GM18499 (cell line): ENCODE measurements around the gene CAB39L.

Experiments used
- ATAC-seq: cut with Tn5 transposase; IDR thresholded peaks from one replicate; pipeline ENCODE4 v1.9.1; 2021; ENCODE audit warnings: moderate number of reproducible peaks; ENCODE audit not compliant: insufficient read depth, unreplicated experiment

The CAB39L gene

GRCh38 chr13:49443704-49444523 is at the start of gene CAB39L, which contains the start of gene SETDB2:
CAB39L (minus strand) TSS chr13:49444064; CDS start chr13:49382910, 61,154 bp downstream.
SETDB2 (plus strand) TSS chr13:49444274; CDS start chr13:49451894, 7,620 bp downstream.
- peak; percentile 91 for ATAC-seq

- no peak for ATAC-seq
Measured at GRCh38 chr13:49488563-49488962, 44.7 kb upstream of the CAB39L start.

- ATAC-seq = no peak
Measured at GRCh38 chr13:49481788-49482187, 37.9 kb upstream of the CAB39L start.

- ATAC-seq = no peak
Measured at GRCh38 chr13:49476529-49476928, 32.7 kb upstream of the CAB39L start.

- ATAC-seq = no peak
Measured at GRCh38 chr13:49472186-49472585, 28.3 kb upstream of the CAB39L start.

- no peak for ATAC-seq
Measured at GRCh38 chr13:49466292-49466838, 22.5 kb upstream of the CAB39L start.

GRCh38 chr13:49464621-49465325 is 20.9 kb upstream of the CAB39L start:
- ATAC-seq = no peak

GRCh38 chr13:49464085-49464484 is 20.2 kb upstream of the CAB39L start:
- ATAC-seq = no peak

- ATAC-seq = no peak
Measured at GRCh38 chr13:49459580-49459979, 15.7 kb upstream of the CAB39L start.

GRCh38 chr13:49457221-49457620 is 13.4 kb upstream of the CAB39L start:
- ATAC-seq = no peak

- ATAC-seq = no peak
Measured at GRCh38 chr13:49456156-49456555, 12.3 kb upstream of the CAB39L start.

- ATAC-seq = peak; percentile 7
Measured at GRCh38 chr13:49455007-49455398, 11.1 kb upstream of the CAB39L start.

GRCh38 chr13:49454388-49455006 is 10.6 kb upstream of the CAB39L start:
- peak; percentile 99 for ATAC-seq

GRCh38 chr13:49453465-49453864 is 9.6 kb upstream of the CAB39L start:
- ATAC-seq = no peak

- no peak for ATAC-seq
Measured at GRCh38 chr13:49452725-49453457, 9.0 kb upstream of the CAB39L start.

- ATAC-seq = no peak
Measured at GRCh38 chr13:49450105-49450819, 6.4 kb upstream of the CAB39L start.

GRCh38 chr13:49448753-49449152 is 4.9 kb upstream of the CAB39L start:
- ATAC-seq = no peak

GRCh38 chr13:49446473-49446872 is 2.6 kb upstream of the CAB39L start:
- ATAC-seq = no peak
